Keratinocyte (primary cell): ENCODE measurements around the gene COX6B1.

Source experiments
- CTCF ChIP-seq, 3 experiments: IDR thresholded peaks in 1 of 3; conservative IDR thresholded peaks in 1 of 3; optimal IDR thresholded peaks in 1 of 3; 2 replicates in 2 of 3; 3 replicates in 1 of 3; pipeline versions ENCODE3 to v1.5.1; 2011; ENCODE audit warnings: low read length in 3 of 3, mild to moderate bottlenecking in 3 of 3, moderate library complexity in 2 of 3, control low read depth in 1 of 3, inconsistent platforms in 1 of 3; ENCODE audit not compliant: insufficient read depth in 2 of 3; ENCODE audit errors: extremely low read depth in 1 of 3
- EZH2 ChIP-seq: IDR thresholded peaks from one replicate; pipeline ENCODE4 v1.6.1; 2012; ENCODE audit warnings: inconsistent platforms, mild to moderate bottlenecking, low read length, moderate library complexity

DNA sequence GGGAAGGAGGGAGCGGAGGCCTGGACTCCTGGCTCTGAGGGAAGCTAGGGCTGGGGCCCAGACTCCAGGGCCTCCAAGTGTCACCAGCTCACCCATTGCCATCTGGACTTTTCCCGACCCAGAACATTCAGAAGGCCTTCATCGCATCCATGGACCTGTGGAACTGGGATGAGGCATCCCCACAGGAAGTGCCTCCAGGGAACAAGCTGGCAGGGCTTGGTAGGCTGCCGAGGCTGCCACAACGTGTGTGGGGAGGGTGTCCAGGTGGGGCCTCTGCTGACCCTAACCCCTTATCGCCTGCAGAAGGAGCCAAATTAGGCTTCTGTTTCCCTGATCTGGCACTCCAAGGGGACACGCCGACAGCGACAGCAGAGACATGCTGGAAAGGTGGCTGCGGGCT, 5.8 kb upstream of the COX6B1 start:
- TF ChIP-seq CTCF (optimal IDR thresholded peaks at IDR 0.05 in 1 of 3, IDR thresholded peaks at IDR 0.05 in 1 of 3, conservative IDR thresholded peaks at IDR 0.05 in 1 of 3; ENCODE audit: extremely low read depth in 1 of 3, insufficient read depth in 2 of 3, low read length in 3 of 3) (no peak), EZH2 (no peak)
